Adipose tissue (tissue), 3 donors: ENCODE results near the gene RTRAF. TPM values are rescaled to one million over a fixed set of nuclear protein-coding genes. Genes with fewer than 3 reads are reported as not detected.

Source experiments
- H3K27ac ChIP-seq: one replicate; pipeline ENCODE4 v1.5.1; 2013; ENCODE audit warnings: low read depth, low read length
- WGBS, 3 donors: extraction: QIAGEN DNeasy Blood & Tissue Kit; methylation state at CpG; one replicate each; pipeline ENCODE4 v1.1.7; 2013; 5-methylcytosine and 5-hydroxymethylcytosine counted together
- polyA plus RNA-seq, 3 donors: library from polyadenylated mRNA; stranded (reverse); fragments of 200-250 nt; gene quantifications; one replicate each; pipeline ENCODE4 v1.2.3, GENCODE V29; 2013
- donor health status: healthy with polysubstance abuse.
- donor health status: Bipolar disorder and iron deficiency.
- donor health status: healthy.

Gene RTRAF
- polyA plus RNA-seq, 3 donors: 63.4 to 117 (median 99.2) TPM

DNA sequence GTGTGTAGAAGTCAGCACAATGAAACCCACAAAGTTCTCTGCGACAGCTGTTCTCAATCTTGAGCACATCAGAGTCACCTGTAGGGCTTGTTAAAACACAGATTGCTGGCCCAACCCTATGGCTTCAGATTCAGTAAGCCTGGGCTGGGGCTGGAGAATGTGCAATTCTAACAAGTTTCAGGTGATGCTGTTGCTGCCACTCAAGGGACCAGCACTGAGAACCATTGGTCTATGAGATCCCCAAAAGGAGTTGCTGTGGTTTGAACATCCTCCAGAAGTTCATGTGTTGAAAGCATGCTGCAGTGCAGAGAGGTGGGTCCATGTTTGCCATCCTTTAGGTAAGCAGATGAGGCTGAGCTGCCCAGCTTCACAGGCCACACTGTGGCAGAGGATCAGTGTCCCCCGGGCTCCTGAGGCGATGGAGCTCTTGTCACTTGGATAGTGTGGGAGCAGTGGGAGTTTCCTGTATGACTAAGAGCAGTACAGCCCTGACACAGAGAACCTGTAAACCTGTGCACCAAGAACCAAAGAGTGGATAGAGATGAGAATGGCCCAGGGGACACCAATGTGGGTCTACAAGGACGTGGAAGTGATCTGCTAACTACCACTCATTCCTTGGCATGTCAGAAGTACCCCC lies 8.0 kb upstream of the RTRAF start:
- WGBS, 3 donors: 86 to 92% (median 89%) methylated on average over 4 of the region's 4 CpGs
- H3K27ac ChIP-seq: no peak overlapping the region

DNA sequence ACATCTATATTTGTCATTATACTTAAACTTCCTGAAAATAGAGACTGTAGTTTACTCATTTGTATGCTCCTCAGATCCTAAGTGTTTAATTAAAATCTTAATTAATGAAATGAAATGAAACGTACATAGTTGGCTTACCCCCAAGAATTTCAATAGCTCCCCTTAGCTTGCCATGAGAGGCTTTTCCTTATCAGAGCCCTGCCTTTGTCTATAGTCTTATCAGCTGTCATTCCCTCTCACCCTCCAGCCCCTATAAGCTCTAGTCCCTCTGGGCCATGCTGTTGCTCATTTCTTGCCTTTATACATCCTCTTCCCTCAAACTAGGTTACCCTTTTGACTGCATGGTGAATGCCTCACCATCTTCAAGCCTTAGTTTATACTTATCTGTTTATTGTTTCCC lies 1.1 kb upstream of the RTRAF start:
- WGBS, 3 donors: 52 to 82% (median 81%) methylated on average over 1 of the region's 1 CpG
- no peak overlapping the region for H3K27ac ChIP-seq

DNA sequence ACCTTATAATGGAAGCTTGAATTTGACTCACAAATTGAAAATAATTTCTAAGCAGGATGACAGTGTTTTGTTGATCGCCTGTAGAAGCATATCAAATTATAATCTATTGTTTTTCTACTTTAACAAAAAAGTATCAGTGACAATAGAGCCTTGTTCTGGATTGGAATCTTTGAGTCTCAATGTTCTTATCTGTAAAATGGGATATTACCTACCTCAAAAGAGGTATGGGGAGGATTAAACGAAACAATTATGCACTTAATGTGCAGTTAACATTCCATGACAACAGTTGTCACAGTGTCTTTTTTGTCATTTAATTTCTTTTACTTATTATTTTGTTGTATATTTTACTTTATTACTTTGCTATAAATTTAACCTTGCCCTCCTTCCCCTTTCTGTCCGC lies 1.1 kb downstream of the RTRAF start:
- H3K27ac ChIP-seq: no peak overlapping the region
- 62 to 81% (median 78%) methylated on average over 3 of the region's 3 CpGs for WGBS, 3 donors

- H3K27ac ChIP-seq: no peak overlapping the region
- 67 to 76% (median 71%) methylated on average over 3 of the region's 3 CpGs for WGBS, 3 donors
Measured at GRCh38 chr14:51993285-51993920, 4.1 kb downstream of the RTRAF start.

DNA sequence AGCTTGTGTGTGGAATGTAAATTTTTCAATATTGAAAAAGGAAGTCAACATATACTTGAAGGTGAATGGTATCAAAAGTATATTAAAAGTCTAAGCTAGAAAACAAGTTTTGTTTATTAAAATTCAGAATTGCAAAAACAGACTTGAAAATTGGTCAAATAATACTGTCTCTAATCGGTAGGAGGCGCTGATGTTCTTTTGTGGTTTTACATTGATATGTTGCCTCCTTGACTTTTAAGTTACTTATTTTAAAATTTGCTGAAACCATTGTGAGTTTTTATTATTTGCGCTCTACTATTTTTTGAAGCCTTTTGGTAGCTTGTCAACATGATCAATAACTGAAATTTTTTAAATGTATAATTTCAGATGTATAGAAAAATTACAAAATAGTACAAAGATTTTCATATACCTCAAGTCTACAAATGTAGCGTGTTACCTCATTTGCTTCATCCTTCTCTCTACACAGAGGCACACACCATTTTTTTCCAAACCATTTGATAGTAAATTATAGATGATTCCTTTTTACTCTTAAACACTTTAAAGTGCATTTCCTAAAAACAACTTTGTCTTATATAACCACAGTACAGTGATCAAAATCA lies 6.9 kb downstream of the RTRAF start:
- 39 to 53% (median 42%) methylated on average over 4 of the region's 4 CpGs for WGBS, 3 donors
- H3K27ac ChIP-seq: no peak overlapping the region

DNA sequence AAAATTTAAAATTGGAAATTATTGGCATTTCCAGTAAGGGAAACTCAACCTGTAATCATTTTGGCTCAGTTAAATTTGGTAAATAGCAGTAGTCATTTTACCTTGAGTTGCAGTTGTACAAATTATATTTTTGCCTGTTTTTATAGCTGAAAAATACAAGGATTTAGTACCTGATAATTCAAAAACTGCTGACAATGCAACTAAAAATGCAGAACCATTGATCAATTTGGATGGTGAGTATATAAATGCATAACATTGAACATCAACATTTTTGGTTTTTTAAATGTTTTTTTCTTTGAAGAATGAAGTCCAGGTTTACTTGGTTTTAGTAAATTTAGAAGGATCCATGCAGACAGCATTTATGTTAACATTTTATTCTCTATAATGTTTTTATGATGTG lies 9.0 kb downstream of the RTRAF start:
- H3K27ac ChIP-seq: no peak overlapping the region

- WGBS, 3 donors: 59 to 82% (median 72%) methylated on average over 2 of the region's 2 CpGs
- no peak overlapping the region for H3K27ac ChIP-seq
Measured at GRCh38 chr14:51999084-51999483, 9.7 kb downstream of the RTRAF start.

GRCh38 chr14:52000019-52000582 lies 10.8 kb downstream of the RTRAF start:
- 65 to 78% (median 74%) methylated on average over 3 of the region's 3 CpGs for WGBS, 3 donors
- H3K27ac ChIP-seq: no peak overlapping the region

- WGBS, 3 donors: 65 to 78% (median 73%) methylated on average over 3 of the region's 3 CpGs
- no peak overlapping the region for H3K27ac ChIP-seq
Measured at GRCh38 chr14:52000696-52001095, 11.3 kb downstream of the RTRAF start.

DNA sequence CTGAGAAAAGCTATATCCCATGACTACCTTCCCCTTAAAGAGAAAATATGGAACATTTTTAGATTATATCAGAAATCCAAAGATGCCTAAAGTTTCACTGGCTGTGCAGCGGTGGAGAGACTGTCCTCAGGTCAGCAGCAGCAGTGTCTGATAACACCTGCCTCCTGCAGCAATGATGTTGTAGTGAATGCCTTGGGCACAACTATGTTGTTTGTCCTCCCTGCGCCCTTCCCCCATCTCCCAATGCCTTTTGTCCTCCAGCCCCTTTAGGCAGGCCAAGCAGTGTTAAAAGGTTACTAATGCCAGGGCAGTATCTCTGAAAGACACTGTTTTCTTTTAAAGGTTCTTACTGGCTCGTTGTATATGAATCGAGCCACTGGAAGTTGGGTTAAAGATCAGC lies 13.2 kb downstream of the RTRAF start:
- 65 to 89% (median 82%) methylated on average over 4 of the region's 4 CpGs for WGBS, 3 donors

GRCh38 chr14:52003324-52003723 lies 14.0 kb downstream of the RTRAF start:
- no peak overlapping the region for H3K27ac ChIP-seq
- WGBS, 3 donors: 52 to 70% (median 68%) methylated on average over 3 of the region's 3 CpGs

More for the DNA sequence above, 13.2 kb downstream of the RTRAF start:
- H3K27ac ChIP-seq: no peak overlapping the region

GRCh38 chr14:52005625-52006024 lies 16.3 kb downstream of the RTRAF start:
- H3K27ac ChIP-seq: no peak overlapping the region

GRCh38 chr14:52006361-52006760 lies 17.0 kb downstream of the RTRAF start:
- no peak overlapping the region for H3K27ac ChIP-seq

More at GRCh38 chr14:52005625-52006024, 16.3 kb downstream of the RTRAF start:
- WGBS, 3 donors: 49 to 84% (median 81%) methylated on average over 2 of the region's 2 CpGs

DNA sequence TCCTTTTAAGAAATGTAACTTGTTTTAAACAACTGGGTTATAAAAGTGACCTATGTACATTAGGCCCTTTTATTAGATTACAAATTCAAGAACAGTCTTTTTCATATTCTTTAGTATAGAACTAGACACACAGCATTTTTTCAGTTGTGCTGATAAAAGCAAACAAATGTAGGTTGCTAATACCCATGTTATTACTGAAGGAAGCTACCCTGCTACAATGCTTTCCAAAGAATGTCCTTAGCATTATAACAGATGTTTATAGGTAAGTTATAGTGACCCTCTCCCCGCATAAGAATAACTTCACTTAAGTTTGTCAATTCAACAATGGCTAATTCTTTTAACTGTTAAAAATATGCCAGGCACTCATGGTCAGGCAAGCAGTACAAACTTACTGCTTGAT lies 17.9 kb downstream of the RTRAF start:
- H3K27ac ChIP-seq: no peak overlapping the region

More at GRCh38 chr14:52006361-52006760, 17.0 kb downstream of the RTRAF start:
- 95 to 97% (median 96%) methylated on average over 3 of the region's 3 CpGs for WGBS, 3 donors

GRCh38 chr14:52007637-52008036 lies 18.3 kb downstream of the RTRAF start:
- 63 to 92% (median 80%) methylated on average over 1 of the region's 1 CpG for WGBS, 3 donors

More for the DNA sequence above, 17.9 kb downstream of the RTRAF start:
- WGBS, 3 donors: 88 to 90% (median 89%) methylated on average over 1 of the region's 1 CpG

GRCh38 chr14:52008136-52008535 lies 18.8 kb downstream of the RTRAF start:
- 90 to 95% (median 94%) methylated on average over 4 of the region's 4 CpGs for WGBS, 3 donors
- no peak overlapping the region for H3K27ac ChIP-seq

More at GRCh38 chr14:52007637-52008036, 18.3 kb downstream of the RTRAF start:
- H3K27ac ChIP-seq: no peak overlapping the region

DNA sequence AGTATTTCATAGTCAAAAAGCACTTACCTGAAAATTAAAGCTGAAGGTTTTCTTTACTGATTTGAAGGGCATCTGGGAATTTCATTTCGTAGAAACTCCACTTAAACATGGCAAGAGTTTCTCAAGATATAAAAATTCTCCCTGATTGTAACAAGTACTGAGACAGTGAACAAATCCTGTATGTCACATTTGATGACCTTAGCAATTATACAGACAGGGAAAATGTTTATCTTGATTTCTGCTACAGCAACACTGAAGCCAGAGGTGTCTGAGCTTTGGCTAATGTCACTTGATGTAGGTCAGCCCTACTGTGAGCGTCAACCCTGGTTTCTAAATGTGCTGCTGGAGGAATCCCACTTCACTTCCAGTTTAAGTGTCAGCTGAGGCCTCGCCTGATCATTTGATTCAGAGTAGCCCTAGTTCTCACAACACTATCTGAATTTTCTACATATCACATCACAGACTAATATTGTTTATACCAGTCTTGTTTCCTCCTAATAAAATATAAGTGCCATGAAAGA lies 20.9 kb downstream of the RTRAF start:
- no peak overlapping the region for H3K27ac ChIP-seq
- WGBS, 3 donors: 79 to 92% (median 92%) methylated on average over 3 of the region's 3 CpGs

DNA sequence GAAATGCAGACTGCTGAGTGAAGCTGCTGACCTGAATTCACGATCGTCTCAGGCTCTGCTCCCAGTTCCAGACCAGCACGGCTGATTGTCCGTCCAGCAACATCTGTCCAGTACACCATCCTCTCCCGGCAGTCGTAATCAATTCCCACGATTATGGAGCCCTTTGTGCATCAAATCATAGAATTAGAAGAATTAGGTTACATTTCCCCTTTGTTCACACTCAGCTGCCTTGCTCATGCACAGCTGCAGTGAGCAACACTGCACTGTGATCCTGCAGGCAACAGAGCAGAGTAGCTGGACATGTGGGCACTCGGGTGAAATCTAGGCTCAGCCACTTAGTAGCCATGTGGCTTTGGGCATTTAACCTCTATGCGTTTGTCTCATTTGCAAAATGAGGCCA lies 22.2 kb downstream of the RTRAF start:
- H3K27ac ChIP-seq: no peak overlapping the region
- 75 to 93% (median 83%) methylated on average over 9 of the region's 9 CpGs for WGBS, 3 donors

GRCh38 chr14:52012635-52013034 lies 23.3 kb downstream of the RTRAF start:
- no peak overlapping the region for H3K27ac ChIP-seq
- WGBS, 3 donors: 33 to 40% (median 38%) methylated on average over 4 of the region's 4 CpGs
